Effector memory CD4-positive, alpha-beta T cell (primary cell): ENCODE data around the gene GAK.

Source experiments
- DNase-seq, 3 donors: peaks; one replicate each; pipeline ENCODE4 v3.0.0-alpha.2; 2020
- H3K27ac ChIP-seq: 2 replicates; pipeline ENCODE4 v1.7.0; 2013; ENCODE audit warnings: mild to moderate bottlenecking, low read length, moderate library complexity; ENCODE audit not compliant: insufficient read depth, poor library complexity, severe bottlenecking
- H3K27me3 ChIP-seq: replicated peaks from 2 replicates; pipeline ENCODE4 v1.7.0; 2013; ENCODE audit warnings: mild to moderate bottlenecking, low read length; ENCODE audit not compliant: insufficient read depth, control insufficient read depth, poor library complexity, severe bottlenecking
- H3K36me3 ChIP-seq: 2 replicates; pipeline ENCODE4 v1.7.0; 2013; ENCODE audit warnings: mild to moderate bottlenecking, low read length, moderate library complexity; ENCODE audit not compliant: control insufficient read depth, insufficient read depth
- H3K4me1 ChIP-seq: 2 replicates; pipeline ENCODE4 v1.7.0; 2013; ENCODE audit warnings: low read length, mild to moderate bottlenecking; ENCODE audit not compliant: control insufficient read depth, insufficient read depth, poor library complexity, severe bottlenecking
- H3K4me3 ChIP-seq: 2 replicates; pipeline ENCODE4 v1.7.0; 2013; ENCODE audit warnings: low read length, low read depth, mild to moderate bottlenecking; ENCODE audit not compliant: insufficient read depth, poor library complexity, severe bottlenecking
- H3K9me3 ChIP-seq: 2 replicates; pipeline ENCODE4 v1.7.0; 2013; ENCODE audit warnings: mild to moderate bottlenecking, low read length, moderate library complexity; ENCODE audit not compliant: control insufficient read depth

Gene GAK

GRCh38 chr4:823761-824460 is 108.2 kb downstream of the GAK start:
- H3K4me1 ChIP-seq = peaks cover 11% of the 10 kb centered on the region
- no peaks in the 10 kb centered on the region for H3K36me3 ChIP-seq
- H3K9me3 ChIP-seq = no peaks in the 10 kb centered on the region
- H3K27ac ChIP-seq = no peak overlapping the region
- no peak overlapping the region for H3K4me3 ChIP-seq
- DNase-seq = no peak
- H3K27me3 ChIP-seq = peaks cover 24% of the 10 kb centered on the region

DNA sequence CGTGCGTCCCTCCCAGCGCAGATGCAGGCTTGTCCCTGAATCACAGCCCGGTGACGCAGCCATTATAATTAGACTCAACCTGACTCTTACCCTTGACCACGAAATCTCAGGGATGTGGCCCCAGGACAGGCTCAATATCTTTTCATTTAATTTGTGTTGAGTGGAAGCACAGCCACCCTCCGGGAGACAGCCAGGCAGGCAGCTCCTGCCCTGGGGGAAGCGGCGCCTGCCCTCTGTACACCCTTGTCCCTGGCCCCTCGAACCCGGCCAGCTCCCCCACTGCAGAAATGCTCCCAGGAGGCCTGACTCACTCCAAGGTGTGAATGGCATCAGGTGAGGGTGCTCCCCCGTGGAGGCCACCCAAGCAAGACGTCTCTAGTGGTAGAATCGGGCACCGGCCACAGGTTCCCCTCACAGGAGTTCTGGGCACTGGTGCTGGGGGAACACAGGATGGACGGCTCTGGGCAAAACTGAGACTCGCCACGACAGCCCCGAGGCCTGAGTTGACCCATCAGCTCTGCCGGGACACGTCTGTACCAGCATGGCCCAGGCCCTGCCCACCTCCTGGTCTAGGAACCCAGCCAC is 108.8 kb downstream of the GAK start:
- no peak for DNase-seq
- H3K4me1 ChIP-seq = peaks cover 11% of the 10 kb centered on the region

DNA sequence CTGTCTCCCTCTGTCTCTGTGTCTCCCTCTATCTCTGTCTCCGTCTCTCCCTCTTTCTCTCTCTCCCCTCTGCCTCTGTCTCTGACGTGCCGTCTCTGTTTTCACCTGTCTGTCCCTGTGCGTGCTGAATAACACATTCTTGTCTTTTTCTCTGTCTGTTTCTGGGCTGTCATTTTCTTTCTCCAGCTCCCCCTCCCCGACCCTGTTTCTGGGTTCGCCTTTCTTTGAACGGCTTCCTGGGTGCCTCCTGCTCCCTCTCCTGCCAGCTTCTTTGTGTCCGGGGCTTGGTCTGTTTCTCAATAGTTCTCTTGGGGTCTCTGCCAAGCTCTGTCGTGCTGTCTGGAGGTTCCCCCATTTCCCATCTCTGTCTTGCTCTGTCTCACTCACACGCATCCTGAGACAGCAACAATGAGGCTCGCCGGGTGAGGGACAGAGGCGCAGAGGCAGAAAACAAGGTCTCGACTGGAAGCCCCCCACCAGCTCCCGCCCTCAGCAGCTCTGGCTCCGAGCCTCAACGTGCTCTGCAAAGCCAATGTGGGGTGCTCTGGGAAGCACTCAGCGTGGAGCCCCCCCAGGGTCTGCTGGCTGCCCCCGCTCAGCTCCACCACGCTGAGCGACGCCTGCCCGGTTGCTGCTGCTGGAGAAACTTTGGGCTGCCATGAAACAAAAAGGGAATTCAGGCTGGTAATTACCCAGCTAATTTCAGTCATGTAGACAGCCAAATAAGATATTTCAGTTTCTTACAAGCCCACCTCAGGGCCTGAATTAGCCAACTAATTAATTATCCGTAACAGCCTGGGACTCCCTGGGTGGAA is 109.5 kb downstream of the GAK start:
- peaks cover 19% of the 10 kb centered on the region for H3K27me3 ChIP-seq

More for the DNA sequence above, 108.8 kb downstream of the GAK start:
- Histone ChIP-seq H3K4me3 (no peak overlapping the region), H3K27ac (no peak overlapping the region), H3K9me3 (no peaks in the 10 kb centered on the region), H3K36me3 (no peaks in the 10 kb centered on the region), H3K27me3 (peaks cover 24% of the 10 kb centered on the region)

GRCh38 chr4:821631-822030 is 110.5 kb downstream of the GAK start:
- Histone ChIP-seq H3K27ac (no peak overlapping the region), H3K9me3 (no peaks in the 10 kb centered on the region), H3K4me1 (peaks cover 8% of the 10 kb centered on the region), H3K27me3 (peaks cover 18% of the 10 kb centered on the region), H3K4me3 (no peak overlapping the region), H3K36me3 (no peaks in the 10 kb centered on the region)
- DNase-seq = no peak

More for the DNA sequence above, 109.5 kb downstream of the GAK start:
- H3K4me1 ChIP-seq = peaks cover 11% of the 10 kb centered on the region
- no peaks in the 10 kb centered on the region for H3K36me3 ChIP-seq
- no peak overlapping the region for H3K27ac ChIP-seq
- no peak overlapping the region for H3K4me3 ChIP-seq
- DNase-seq = no peak
- no peaks in the 10 kb centered on the region for H3K9me3 ChIP-seq

DNA sequence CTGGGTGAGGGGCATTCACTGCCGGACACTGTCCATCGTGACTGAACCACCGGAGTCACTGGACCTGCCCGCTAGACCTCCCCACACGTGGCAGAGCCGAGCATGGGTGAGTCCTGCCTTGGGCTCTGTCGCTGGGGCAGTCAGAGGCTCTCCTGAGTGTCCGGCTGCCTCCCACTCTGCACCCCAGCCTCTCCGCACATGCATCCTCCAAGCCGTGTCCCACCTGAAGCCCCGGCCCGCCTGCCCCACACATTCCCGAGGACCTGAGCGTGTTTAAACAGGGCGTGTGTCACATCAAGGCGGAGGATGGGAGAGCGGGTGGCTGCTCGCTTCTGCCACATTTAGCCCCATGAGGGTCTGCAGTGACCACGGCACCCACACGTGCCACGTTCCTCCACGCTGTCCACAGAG is 110.9 kb downstream of the GAK start:
- no peaks in the 10 kb centered on the region for H3K36me3 ChIP-seq
- no peaks in the 10 kb centered on the region for H3K9me3 ChIP-seq
- no peak overlapping the region for H3K27ac ChIP-seq
- no peak overlapping the region for H3K4me3 ChIP-seq
- DNase-seq = no peak
- H3K4me1 ChIP-seq = peaks cover 6% of the 10 kb centered on the region
- peaks cover 18% of the 10 kb centered on the region for H3K27me3 ChIP-seq

- Histone ChIP-seq H3K27ac (no peak overlapping the region), H3K4me1 (peaks cover 6% of the 10 kb centered on the region), H3K36me3 (no peaks in the 10 kb centered on the region), H3K27me3 (peaks cover 18% of the 10 kb centered on the region), H3K4me3 (no peak overlapping the region), H3K9me3 (no peaks in the 10 kb centered on the region)
- DNase-seq = no peak
Measured at GRCh38 chr4:820230-821172, 111.6 kb downstream of the GAK start.

GRCh38 chr4:819401-820229 is 112.5 kb downstream of the GAK start:
- Histone ChIP-seq H3K4me1 (no peaks in the 10 kb centered on the region), H3K9me3 (no peaks in the 10 kb centered on the region), H3K4me3 (no peak overlapping the region), H3K36me3 (no peaks in the 10 kb centered on the region), H3K27me3 (peaks cover 9% of the 10 kb centered on the region), H3K27ac (no peak overlapping the region)
- no peak for DNase-seq

DNA sequence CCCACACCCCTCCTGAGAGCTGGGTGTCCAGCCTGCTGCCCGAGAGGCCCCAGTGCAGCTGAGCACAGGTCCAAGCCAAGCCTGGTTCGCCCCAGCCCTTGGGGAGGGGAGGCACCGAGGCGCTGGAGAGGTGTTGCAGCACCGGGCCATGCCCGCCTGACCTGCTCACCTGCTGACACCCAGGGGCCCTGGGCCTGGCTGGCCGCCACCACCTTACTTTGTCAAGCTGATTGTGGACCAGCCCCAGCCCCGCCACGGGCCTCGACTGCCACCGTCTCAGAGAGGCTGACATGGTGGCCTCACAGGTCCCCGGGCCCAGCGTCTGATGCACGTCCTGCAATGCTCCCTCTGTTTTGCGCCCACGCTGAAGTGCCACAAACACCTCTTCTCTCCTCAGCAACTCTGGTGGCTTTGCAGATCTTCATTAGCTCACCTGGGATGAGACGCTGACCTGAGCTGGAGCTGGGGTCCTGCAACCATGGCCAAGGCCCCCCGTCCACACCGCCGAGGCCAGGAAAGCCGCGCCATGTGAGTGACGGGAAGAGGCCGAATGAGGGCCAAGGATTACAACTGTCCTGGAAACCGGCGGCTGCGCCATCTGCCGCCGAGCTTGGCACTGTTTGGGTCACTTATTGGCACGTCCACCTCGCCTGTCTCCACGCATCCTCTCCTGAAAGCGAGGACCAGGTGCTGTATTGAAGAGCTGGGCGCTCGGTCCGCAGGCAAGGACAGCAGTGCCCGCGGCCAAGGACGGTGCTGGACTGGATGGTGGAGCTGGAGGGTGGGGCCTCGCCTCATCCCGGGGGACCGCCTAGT is 113.8 kb downstream of the GAK start:
- H3K4me1 ChIP-seq = no peaks in the 10 kb centered on the region
- no peak overlapping the region for H3K4me3 ChIP-seq
- no peaks in the 10 kb centered on the region for H3K36me3 ChIP-seq
- no peaks in the 10 kb centered on the region for H3K27me3 ChIP-seq
- H3K27ac ChIP-seq = no peak overlapping the region
- no peak for DNase-seq
- no peaks in the 10 kb centered on the region for H3K9me3 ChIP-seq
